B cell (primary cell): Measurements from ENCODE around the gene TRIM17. TPM values are rescaled to one million over a fixed set of nuclear protein-coding genes. Genes with fewer than 3 reads are reported as not detected.

Experiments used
- ATAC-seq: fragments of 200-7000 bp; cut with Tn5 transposase; one replicate; pipeline ENCODE4 v1.10.0; 2021; ENCODE audit warnings: low read depth, mild to moderate bottlenecking, moderate number of reproducible peaks, moderate library complexity
- CTCF ChIA-PET: fragments of 350-600 bp; sonication (Branson Sonifier 250); formaldehyde crosslinking; loops from one replicate; lab custom pipeline; 2021; ENCODE audit warnings: antibody characterized with exemption, inconsistent platforms; lab: Charles Lee
- POLR2A ChIA-PET: fragments of 350-600 bp; sonication (Branson Sonifier 250); formaldehyde crosslinking; loops from one replicate; lab custom pipeline; 2021; ENCODE audit warnings: antibody characterized with exemption; lab: Charles Lee
- DNase-seq: peaks from one replicate; pipeline ENCODE4 v3.0.0; 2013
- H2AFZ ChIP-seq: 2 replicates; pipeline ENCODE4 v1.6.1; 2012; ENCODE audit warnings: mild to moderate bottlenecking, low read depth, low read length; ENCODE audit not compliant: insufficient read depth, poor library complexity, severe bottlenecking
- H3K27ac ChIP-seq, 2 donors: 1 replicate in 1 of 2; 2 replicates in 1 of 2; pipeline ENCODE4 v1.5.1; 2012 to 2013; ENCODE audit warnings: low read length in 2 of 2, mild to moderate bottlenecking in 2 of 2, moderate library complexity in 1 of 2
- H3K27me3 ChIP-seq, 4 experiments: fragments of 200-600 bp in 1 of 4; sonication (generic) in 1 of 4; replicated peaks in 1 of 4; 1 replicate in 2 of 4; 2 replicates in 2 of 4; pipeline versions ENCODE4 v1.6.1 to v1.7.0; 2013 to 2016; ENCODE audit warnings: low read length in 3 of 4, mild to moderate bottlenecking in 2 of 4, mixed read lengths in 1 of 4, moderate library complexity in 1 of 4; ENCODE audit not compliant: insufficient read depth in 4 of 4, control insufficient read depth in 3 of 4; ENCODE audit errors: control extremely low read depth in 1 of 4
- H3K36me3 ChIP-seq, 2 experiments: replicated peaks in 1 of 2; 1 replicate in 1 of 2; 2 replicates in 1 of 2; pipeline versions ENCODE4 v1.6.1 to v1.7.1; 2013; ENCODE audit warnings: low read length in 1 of 2; ENCODE audit not compliant: insufficient read depth in 2 of 2, control insufficient read depth in 1 of 2; ENCODE audit errors: control extremely low read depth in 1 of 2, extremely low read depth in 1 of 2
- H3K4me1 ChIP-seq, 2 donors: fragments of 200-600 bp in 1 of 2; sonication (generic) in 1 of 2; 1 replicate in 1 of 2; 2 replicates in 1 of 2; pipeline versions ENCODE4 v1.5.1 to v1.6.1; 2013 to 2017; ENCODE audit warnings: low read length in 2 of 2; ENCODE audit not compliant: control insufficient read depth in 2 of 2, insufficient read depth in 2 of 2
- H3K4me2 ChIP-seq: replicated peaks from 2 replicates; pipeline ENCODE3; 2012; ENCODE audit warnings: mild to moderate bottlenecking, low read depth, low read length; ENCODE audit not compliant: poor library complexity, severe bottlenecking
- H3K4me3 ChIP-seq, 5 experiments: fragments of 200-600 bp in 1 of 5; sonication (generic) in 1 of 5; 1 replicate in 3 of 5; 2 replicates in 2 of 5; pipeline versions ENCODE4 v1.5.1 to v1.7.0; 2011 to 2016; ENCODE audit warnings: low read length in 4 of 5, mild to moderate bottlenecking in 4 of 5, low read depth in 2 of 5, control low read depth in 1 of 5, moderate library complexity in 1 of 5; ENCODE audit not compliant: insufficient read depth in 1 of 5; ENCODE audit errors: control extremely low read depth in 1 of 5, extremely low read depth in 1 of 5
- H3K79me2 ChIP-seq: fragments of 200-600 bp; sonication (generic); one replicate; pipeline ENCODE4 v1.6.0; 2016; ENCODE audit warnings: low read length; ENCODE audit not compliant: control insufficient read depth, insufficient read depth
- H3K9ac ChIP-seq: fragments of 200-600 bp; sonication (generic); 2 replicates; pipeline ENCODE4 v1.6.1; 2017; ENCODE audit warnings: mild to moderate bottlenecking, low read length, moderate library complexity
- H3K9me3 ChIP-seq, 3 donors: one replicate each; pipeline versions ENCODE4 v1.6.1 to v1.7.1; 2013; ENCODE audit warnings: low read length in 2 of 3; ENCODE audit not compliant: control insufficient read depth in 2 of 3, insufficient read depth in 1 of 3; ENCODE audit errors: control extremely low read depth in 1 of 3
- H4K20me1 ChIP-seq: 2 replicates; pipeline ENCODE4 v1.6.0; 2012; ENCODE audit warnings: mild to moderate bottlenecking, low read length; ENCODE audit not compliant: insufficient read depth, control insufficient read depth, poor library complexity, severe bottlenecking
- H3K27ac Mint-ChIP-seq: one replicate; pipeline ENCODE4 v1.8.0; 2021; ENCODE audit warnings: mixed read lengths
- H3K27me3 Mint-ChIP-seq: one replicate; pipeline ENCODE4 v1.8.0; 2021; ENCODE audit warnings: mixed read lengths
- H3K4me1 Mint-ChIP-seq: one replicate; pipeline ENCODE4 v1.8.0; 2021; ENCODE audit warnings: mixed read lengths
- H3K4me3 Mint-ChIP-seq: one replicate; pipeline ENCODE4 v1.8.0; 2021; ENCODE audit warnings: mixed read lengths
- H3K9me3 Mint-ChIP-seq: one replicate; pipeline ENCODE4 v1.8.0; 2022; ENCODE audit warnings: mixed read lengths; ENCODE audit not compliant: insufficient read depth
- EZH2 ChIP-seq: IDR thresholded peaks from 2 replicates; pipeline ENCODE4 v1.6.1; 2012; ENCODE audit warnings: borderline replicate concordance, low read depth, mild to moderate bottlenecking, moderate library complexity, low read length; ENCODE audit not compliant: insufficient read depth, poor library complexity, severe bottlenecking
- WGBS: methylation state at CpG from one replicate; pipeline ENCODE4 v1.1.5; 2013; ENCODE audit warnings: missing lambda C conversion rate; ENCODE audit not compliant: insufficient coverage; 5-methylcytosine and 5-hydroxymethylcytosine counted together
- intact Hi-C: fragments of 100-400 bp; cut with micrococcal nuclease; formaldehyde crosslinking; loops from one replicate; pipeline ENCODE4 v1.10.0; 2022
- polyA plus RNA-seq: library from polyadenylated mRNA; depleted of rRNA; stranded (reverse); fragments of >200 nt; gene quantifications from 2 replicates; pipeline ENCODE4 v1.2.3, GENCODE V29; 2012
- total RNA-seq, 2 donors: library from RNA; stranded (reverse); fragments of 120-200 nt in 1 of 2; gene quantifications; 1 replicate in 1 of 2; 2 replicates in 1 of 2; pipeline versions ENCODE4 v1.2.3 to v1.2.4, GENCODE V29; 2013 to 2022
- TF ChIP-seq, protein P1 (sequence below): fragments of 200-600 bp; IDR thresholded peaks from one replicate; pipeline ENCODE4 v1.8.0; 2022; ENCODE audit warnings: antibody characterized with exemption, mild to moderate bottlenecking

The TRIM17 gene
- total and polyA plus RNA-seq, 2 donors (not counting 1 experiment from before 2014, with no cell fraction given): not detected

DNA sequence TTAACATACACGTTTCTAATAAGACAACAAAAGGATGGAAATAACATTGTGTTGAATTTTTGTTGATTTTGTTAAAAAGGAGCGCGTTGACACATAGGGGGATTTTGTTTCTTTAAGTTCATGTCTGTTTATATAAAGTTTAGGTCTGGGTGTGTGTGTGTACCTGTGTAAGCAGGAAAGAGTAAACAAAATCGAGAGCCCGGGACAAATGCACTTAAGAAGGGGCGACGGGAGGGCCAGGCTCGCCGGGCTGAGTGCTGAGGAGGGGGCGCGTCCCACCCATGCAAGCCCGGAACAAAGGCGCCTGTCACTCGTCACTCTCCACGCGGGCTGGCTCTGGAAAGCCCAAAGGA lies 28.8 kb upstream of the TRIM17 start:
- ChIA-PET POLR2A (no interaction called here), CTCF (no interaction called here)
- Mint-ChIP-seq H3K27ac (no peak overlapping the region), H3K4me1 (peaks cover 11% of the 10 kb centered on the region), H3K4me3 (peak overlapping the region; percentile 80), H3K9me3 (no peaks in the 10 kb centered on the region), H3K27me3 (peaks cover 65% of the 10 kb centered on the region)
- Histone ChIP-seq H4K20me1 (no peaks in the 10 kb centered on the region), H3K4me1 (peaks cover 14 to 16% of the 10 kb centered on the region in 2 donors), H3K4me2 (peak overlapping the region; percentile 67), H2AFZ (peak overlapping the region; percentile 52), H3K9ac (peak overlapping the region; percentile 60), H3K27me3 (peaks cover 0 to 48% (median 28%) of the 10 kb centered on the region in 4 experiments), H3K79me2 (no peaks in the 10 kb centered on the region), H3K27ac (no peak overlapping the region), H3K9me3 (peaks cover 0 to 9% (median 0%) of the 10 kb centered on the region in 3 donors), H3K36me3 (no peaks in the 10 kb centered on the region), H3K4me3 (peak overlapping the region in 4 of 5 experiments; percentile 24 to 55 (median 46))
- intact Hi-C loops: no loop called here
- TF ChIP-seq, protein P1, sequence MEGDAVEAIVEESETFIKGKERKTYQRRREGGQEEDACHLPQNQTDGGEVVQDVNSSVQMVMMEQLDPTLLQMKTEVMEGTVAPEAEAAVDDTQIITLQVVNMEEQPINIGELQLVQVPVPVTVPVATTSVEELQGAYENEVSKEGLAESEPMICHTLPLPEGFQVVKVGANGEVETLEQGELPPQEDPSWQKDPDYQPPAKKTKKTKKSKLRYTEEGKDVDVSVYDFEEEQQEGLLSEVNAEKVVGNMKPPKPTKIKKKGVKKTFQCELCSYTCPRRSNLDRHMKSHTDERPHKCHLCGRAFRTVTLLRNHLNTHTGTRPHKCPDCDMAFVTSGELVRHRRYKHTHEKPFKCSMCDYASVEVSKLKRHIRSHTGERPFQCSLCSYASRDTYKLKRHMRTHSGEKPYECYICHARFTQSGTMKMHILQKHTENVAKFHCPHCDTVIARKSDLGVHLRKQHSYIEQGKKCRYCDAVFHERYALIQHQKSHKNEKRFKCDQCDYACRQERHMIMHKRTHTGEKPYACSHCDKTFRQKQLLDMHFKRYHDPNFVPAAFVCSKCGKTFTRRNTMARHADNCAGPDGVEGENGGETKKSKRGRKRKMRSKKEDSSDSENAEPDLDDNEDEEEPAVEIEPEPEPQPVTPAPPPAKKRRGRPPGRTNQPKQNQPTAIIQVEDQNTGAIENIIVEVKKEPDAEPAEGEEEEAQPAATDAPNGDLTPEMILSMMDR: no peak
- TF ChIP-seq EZH2: no peak
- DNase-seq (no peak), ATAC-seq (no peak)
- 13% methylated on average over 15 of the region's 16 CpGs for WGBS

DNA sequence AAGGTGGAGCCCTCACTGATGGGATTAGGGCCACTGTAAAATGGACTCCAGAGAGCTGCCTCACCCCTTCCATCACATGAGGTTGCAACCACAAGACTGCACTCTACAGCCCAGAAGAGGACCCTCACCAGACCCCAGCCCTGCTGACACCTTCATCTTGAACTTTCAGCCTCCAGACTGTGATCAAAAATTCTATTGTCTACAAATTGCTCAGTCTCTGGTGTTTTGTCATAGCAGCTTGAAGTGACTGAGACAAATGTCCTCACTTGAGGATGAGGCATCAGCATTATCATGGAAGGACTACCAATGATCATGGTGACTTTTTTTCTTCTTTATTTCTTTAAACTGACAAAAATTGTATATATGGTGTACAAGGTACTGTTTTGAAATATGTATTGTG lies 26.7 kb upstream of the TRIM17 start:
- no peak for DNase-seq
- Histone ChIP-seq H3K4me2 (no peak overlapping the region), H3K4me3 (no peak overlapping the region), H3K4me1 (peaks cover 14 to 16% of the 10 kb centered on the region in 2 donors), H4K20me1 (no peaks in the 10 kb centered on the region), H3K9me3 (peaks cover 0 to 10% (median 0%) of the 10 kb centered on the region in 3 donors), H3K9ac (no peak overlapping the region), H2AFZ (no peak overlapping the region), H3K36me3 (no peaks in the 10 kb centered on the region), H3K79me2 (no peaks in the 10 kb centered on the region), H3K27me3 (peaks cover 0 to 59% (median 28%) of the 10 kb centered on the region in 4 experiments), H3K27ac (no peak overlapping the region)
- Mint-ChIP-seq H3K27ac (no peak overlapping the region), H3K4me3 (no peak overlapping the region), H3K4me1 (peaks cover 11% of the 10 kb centered on the region), H3K9me3 (no peaks in the 10 kb centered on the region), H3K27me3 (peaks cover 77% of the 10 kb centered on the region)
- ChIA-PET POLR2A (no interaction called here), CTCF (interaction anchor here (0.6 kb wide), 1 partner anchor 11 kb away, joined by 4 read pairs; no protein-coding TSS in a partner anchor)
- ATAC-seq: no peak
- TF ChIP-seq, protein P1: no peak
- TF ChIP-seq EZH2: no peak
- intact Hi-C loops: no loop called here
